K562 (cell line): ENCODE measurements around the gene PCSK5.

Experiments
- RAD21 ChIP-seq, 2 experiments: fragments of 250-450 bp in 1 of 2; fragments of 450-650 bp in 1 of 2; sonication (Bioruptor Pico) in 1 of 2; formaldehyde crosslinking in 1 of 2; IDR thresholded peaks in 1 of 2; conservative IDR thresholded peaks in 1 of 2; 2 replicates each; pipeline versions ENCODE4 v1.4.0 to v1.8.0; 2020 to 2022; ENCODE audit warnings: mild to moderate bottlenecking in 2 of 2, moderate library complexity in 1 of 2
- TF ChIP-seq, protein P1 (sequence below), 2 experiments: fragments of 450-650 bp; IDR thresholded peaks; 2 replicates each; pipeline ENCODE4 v1.6.1; 2016; ENCODE audit warnings: mild to moderate bottlenecking in 2 of 2, borderline replicate concordance in 1 of 2, low read depth in 1 of 2, moderate library complexity in 1 of 2

- TF ChIP-seq, protein P1, sequence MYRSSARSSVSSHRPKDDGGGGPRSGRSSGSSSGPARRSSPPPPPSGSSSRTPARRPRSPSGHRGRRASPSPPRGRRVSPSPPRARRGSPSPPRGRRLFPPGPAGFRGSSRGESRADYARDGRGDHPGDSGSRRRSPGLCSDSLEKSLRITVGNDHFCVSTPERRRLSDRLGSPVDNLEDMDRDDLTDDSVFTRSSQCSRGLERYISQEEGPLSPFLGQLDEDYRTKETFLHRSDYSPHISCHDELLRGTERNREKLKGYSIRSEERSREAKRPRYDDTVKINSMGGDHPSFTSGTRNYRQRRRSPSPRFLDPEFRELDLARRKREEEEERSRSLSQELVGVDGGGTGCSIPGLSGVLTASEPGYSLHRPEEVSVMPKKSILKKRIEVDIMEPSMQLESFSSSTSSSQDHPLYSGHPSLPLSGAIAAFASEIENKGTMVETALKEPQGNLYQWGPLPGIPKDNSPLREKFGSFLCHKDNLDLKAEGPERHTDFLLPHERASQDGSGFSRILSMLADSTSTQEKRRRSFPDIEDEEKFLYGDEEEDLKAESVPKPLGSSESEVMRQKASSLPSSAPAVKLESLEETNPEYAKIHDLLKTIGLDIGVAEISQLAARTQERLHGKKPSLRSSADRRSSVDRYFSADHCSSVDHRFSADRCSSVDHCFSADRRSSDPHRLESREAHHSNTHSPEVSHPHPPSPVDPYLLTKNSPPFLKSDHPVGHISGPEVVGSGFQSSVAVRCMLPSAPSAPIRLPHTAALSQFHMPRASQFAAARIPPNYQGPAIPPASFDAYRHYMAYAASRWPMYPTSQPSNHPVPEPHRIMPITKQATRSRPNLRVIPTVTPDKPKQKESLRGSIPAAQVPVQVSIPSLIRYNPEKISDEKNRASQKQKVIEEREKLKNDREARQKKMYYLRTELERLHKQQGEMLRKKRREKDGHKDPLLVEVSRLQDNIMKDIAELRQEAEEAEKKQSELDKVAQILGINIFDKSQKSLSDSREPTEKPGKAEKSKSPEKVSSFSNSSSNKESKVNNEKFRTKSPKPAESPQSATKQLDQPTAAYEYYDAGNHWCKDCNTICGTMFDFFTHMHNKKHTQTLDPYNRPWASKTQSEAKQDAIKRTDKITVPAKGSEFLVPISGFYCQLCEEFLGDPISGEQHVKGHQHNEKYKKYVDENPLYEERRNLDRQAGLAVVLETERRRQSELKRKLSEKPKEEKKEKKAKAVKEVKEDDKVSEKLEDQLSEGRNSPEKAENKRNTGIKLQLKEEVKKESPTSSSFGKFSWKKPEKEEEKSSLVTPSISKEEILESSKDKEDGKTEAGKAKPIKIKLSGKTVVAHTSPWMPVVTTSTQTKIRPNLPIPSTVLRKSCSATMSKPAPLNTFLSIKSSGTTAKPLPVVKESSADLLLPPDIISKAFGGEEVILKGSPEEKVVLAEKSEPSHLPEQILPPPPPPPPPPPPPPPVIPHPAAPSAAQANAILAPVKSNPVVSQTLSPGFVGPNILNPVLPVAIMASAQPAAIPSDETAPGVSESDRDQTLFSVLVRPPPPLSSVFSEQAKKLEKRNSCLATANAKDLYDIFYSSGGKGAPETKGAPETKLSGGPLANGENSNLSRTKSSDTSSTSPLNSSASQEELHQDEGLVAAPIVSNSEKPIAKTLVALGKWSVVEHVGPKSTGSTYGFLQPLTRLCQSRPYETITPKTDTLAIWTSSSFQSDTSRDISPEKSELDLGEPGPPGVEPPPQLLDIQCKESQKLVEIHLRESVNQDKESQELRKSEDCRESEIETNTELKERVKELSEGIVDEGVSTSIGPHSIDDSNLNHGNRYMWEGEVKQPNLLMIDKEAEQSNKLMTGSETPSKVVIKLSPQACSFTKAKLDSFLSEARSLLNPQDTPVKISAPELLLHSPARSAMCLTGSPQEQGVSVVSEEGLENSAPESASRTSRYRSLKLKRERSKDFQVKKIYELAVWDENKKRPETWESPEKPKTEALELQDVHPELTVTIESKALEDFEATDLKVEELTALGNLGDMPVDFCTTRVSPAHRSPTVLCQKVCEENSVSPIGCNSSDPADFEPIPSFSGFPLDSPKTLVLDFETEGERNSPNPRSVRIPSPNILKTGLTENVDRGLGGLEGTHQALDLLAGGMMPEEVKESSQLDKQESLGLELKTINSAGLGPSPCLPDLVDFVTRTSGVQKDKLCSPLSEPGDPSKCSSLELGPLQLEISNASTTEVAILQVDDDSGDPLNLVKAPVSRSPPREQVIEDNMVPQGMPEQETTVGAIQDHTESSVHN (IDR thresholded peaks at IDR 0.05; ENCODE audit: borderline replicate concordance in 1 of 2, low read depth in 1 of 2) = no peak
- TF ChIP-seq RAD21 (CRISPR knock-in tag; conservative IDR thresholded peaks at IDR 0.05 in 1 of 2, IDR thresholded peaks at IDR 0.05 in 1 of 2) = no peak
These were observed 268.9 kb downstream of the PCSK5 start for GRCh38 chr9:76159293-76159926.
